ENCODE results near the gene AGMO.

The AGMO gene

DNA sequence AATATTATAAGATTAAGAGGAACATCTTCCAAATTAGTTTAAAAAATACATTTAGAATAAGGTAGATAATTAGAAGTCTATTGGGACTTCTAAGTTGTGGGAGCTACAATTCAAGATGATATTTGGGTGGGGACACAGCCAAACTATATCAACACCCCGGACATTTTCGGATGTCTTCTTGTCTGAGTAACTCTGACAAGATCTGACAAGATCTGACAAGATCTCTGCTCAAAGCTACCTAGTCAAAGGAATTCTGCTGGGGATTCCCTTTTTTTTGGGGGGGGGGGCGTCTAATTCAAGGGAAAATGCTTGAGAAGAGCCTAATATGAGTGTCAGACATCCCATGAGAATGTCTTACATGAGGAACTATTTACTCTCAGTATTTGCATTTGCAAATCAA lies 5.2 kb upstream of the AGMO start:
- H2AK5ac ChIP-seq (ENCODE audit: low read depth, low read length), result no peak overlapping the region
- H3K9ac ChIP-seq (ENCODE audit: low read depth, low read length, poor library complexity), result no peak overlapping the region
- H4K91ac ChIP-seq (ENCODE audit: low read depth, low read length, poor library complexity), result no peak overlapping the region
- H3K18ac ChIP-seq (ENCODE audit: low read length), result no peak overlapping the region
- no CpG with 5 or more reads among the region's 3 CpGs for WGBS, 2 donors (ENCODE audit: extremely low coverage in 2 of 2, insufficient read length in 2 of 2, insufficient replicate concordance in 1 of 2)
- no peaks in the 10 kb centered on the region for H3K36me3 ChIP-seq (replicated peaks in 1 of 2; ENCODE audit: control insufficient read depth in 2 of 2, insufficient read depth in 2 of 2, low read length in 2 of 2)
- H3K14ac ChIP-seq (ENCODE audit: low read length), result no peak overlapping the region
- no peak overlapping the region for H2BK120ac ChIP-seq (ENCODE audit: low read depth, low read length)
- H3K9me3 ChIP-seq (replicated peaks in 1 of 2; ENCODE audit: control insufficient read depth in 2 of 2, insufficient read depth in 1 of 2, low read depth in 1 of 2, low read length in 2 of 2), result no peaks in the 10 kb centered on the region
- H3K79me1 ChIP-seq (ENCODE audit: low read depth, low read length), result no peaks in the 10 kb centered on the region
- H3K4ac ChIP-seq (ENCODE audit: low read length), result no peak overlapping the region
- no peak overlapping the region for H3K23ac ChIP-seq (ENCODE audit: low read depth, low read length, poor library complexity)
- no peak overlapping the region for H2AFZ ChIP-seq (ENCODE audit: low read length)
- no peak overlapping the region for H3K4me2 ChIP-seq (ENCODE audit: insufficient read depth, low read length, poor library complexity, severe bottlenecking)
- H3K27ac ChIP-seq (replicated peaks; ENCODE audit: low read length), result no peak overlapping the region
- no peak overlapping the region for H2BK12ac ChIP-seq (ENCODE audit: low read length)
- no peak for DNase-seq (ENCODE audit: low spot score)
- no peak overlapping the region for H2BK15ac ChIP-seq (ENCODE audit: low read length)
- H4K8ac ChIP-seq (ENCODE audit: low read depth, low read length), result no peak overlapping the region
- no peak overlapping the region for H2BK5ac ChIP-seq (ENCODE audit: low read length)
- H3K4me3 ChIP-seq (ENCODE audit: low read length in 2 of 2), result no peak overlapping the region
- peaks cover 0 to under 1% of the 10 kb centered on the region in 2 donors for H3K4me1 ChIP-seq (ENCODE audit: control insufficient read depth in 2 of 2, insufficient read depth in 1 of 2, low read depth in 1 of 2, low read length in 2 of 2)
- no peaks in the 10 kb centered on the region for H3K27me3 ChIP-seq (ENCODE audit: control insufficient read depth in 3 of 3, insufficient read depth in 3 of 3, low read depth in 1 of 3, low read length in 3 of 3)

DNA sequence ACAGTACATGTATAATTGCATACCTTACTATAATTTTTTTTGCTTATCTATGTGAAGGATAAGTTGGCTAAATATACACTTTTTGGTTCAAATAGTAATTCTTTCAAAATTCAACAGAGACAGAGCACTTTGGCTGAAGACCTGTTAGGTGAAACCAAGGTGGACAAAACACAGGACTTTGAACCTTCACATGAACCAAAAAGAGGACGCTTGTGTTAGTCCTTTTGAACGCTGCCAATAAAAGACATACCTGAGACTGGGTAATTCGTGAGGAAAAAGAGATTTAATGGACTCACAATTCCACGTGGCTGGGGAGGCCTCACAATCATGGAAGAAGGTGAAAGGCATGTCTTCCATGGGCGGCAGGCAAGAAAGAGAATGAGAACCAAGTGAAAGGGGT lies 4.7 kb upstream of the AGMO start:
- no peak overlapping the region for H3K14ac ChIP-seq (ENCODE audit: low read length)
- WGBS, 2 donors (ENCODE audit: extremely low coverage in 2 of 2, insufficient read length in 2 of 2, insufficient replicate concordance in 1 of 2), result no CpG with 5 or more reads among the region's 5 CpGs

DNA sequence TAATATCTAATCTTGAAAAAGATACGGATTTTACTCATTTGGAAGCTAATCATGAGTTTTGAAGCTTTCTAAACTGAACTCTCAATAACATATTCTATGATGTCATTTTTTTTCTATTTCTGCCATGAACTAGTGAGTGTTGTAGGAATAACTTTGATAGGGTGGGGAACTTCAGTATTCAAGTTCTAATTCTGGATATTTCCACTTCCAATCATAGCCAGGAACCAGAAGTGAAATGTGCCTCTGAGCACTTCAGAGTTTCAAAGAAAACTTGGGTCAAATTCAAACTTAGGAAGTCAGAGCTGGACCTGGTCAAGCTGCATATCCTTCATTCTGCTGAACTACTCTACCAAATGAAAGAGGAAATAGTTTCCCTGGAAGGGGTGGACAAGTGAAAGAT lies 847 bp downstream of the AGMO start:
- peak overlapping the region; percentile 65 for H2AFZ ChIP-seq (ENCODE audit: low read length)
- H3K27ac ChIP-seq (replicated peaks; ENCODE audit: low read length), result no peak overlapping the region
- H3K18ac ChIP-seq (ENCODE audit: low read length), result no peak overlapping the region
- H2BK120ac ChIP-seq (ENCODE audit: low read depth, low read length), result no peak overlapping the region
- no peak overlapping the region for H2AK5ac ChIP-seq (ENCODE audit: low read depth, low read length)
- H4K8ac ChIP-seq (ENCODE audit: low read depth, low read length), result no peak overlapping the region
- no peak overlapping the region for H3K4ac ChIP-seq (ENCODE audit: low read length)
- peaks cover 4% of the 10 kb centered on the region in 2 donors for H3K4me1 ChIP-seq (ENCODE audit: control insufficient read depth in 2 of 2, insufficient read depth in 1 of 2, low read depth in 1 of 2, low read length in 2 of 2)
- H2BK12ac ChIP-seq (ENCODE audit: low read length), result no peak overlapping the region
- WGBS, 2 donors (ENCODE audit: extremely low coverage in 2 of 2, insufficient read length in 2 of 2, insufficient replicate concordance in 1 of 2), result no CpG with 5 or more reads among the region's 1 CpG
- H3K23ac ChIP-seq (ENCODE audit: low read depth, low read length, poor library complexity), result no peak overlapping the region
- H3K4me2 ChIP-seq (ENCODE audit: insufficient read depth, low read length, poor library complexity, severe bottlenecking), result no peak overlapping the region
- H3K14ac ChIP-seq (ENCODE audit: low read length), result no peak overlapping the region
- no peak overlapping the region for H3K9ac ChIP-seq (ENCODE audit: low read depth, low read length, poor library complexity)
- H3K79me1 ChIP-seq (ENCODE audit: low read depth, low read length), result no peaks in the 10 kb centered on the region
- H4K91ac ChIP-seq (ENCODE audit: low read depth, low read length, poor library complexity), result no peak overlapping the region
- no peak overlapping the region for H2BK5ac ChIP-seq (ENCODE audit: low read length)
- no peak for DNase-seq (ENCODE audit: low spot score)
- H3K36me3 ChIP-seq (replicated peaks in 1 of 2; ENCODE audit: control insufficient read depth in 2 of 2, insufficient read depth in 2 of 2, low read length in 2 of 2), result no peaks in the 10 kb centered on the region
- no peaks in the 10 kb centered on the region for H3K27me3 ChIP-seq (ENCODE audit: control insufficient read depth in 3 of 3, insufficient read depth in 3 of 3, low read depth in 1 of 3, low read length in 3 of 3)
- no peak overlapping the region for H3K4me3 ChIP-seq (ENCODE audit: low read length in 2 of 2)
- peaks cover 0 to 2% of the 10 kb centered on the region in 2 donors for H3K9me3 ChIP-seq (replicated peaks in 1 of 2; ENCODE audit: control insufficient read depth in 2 of 2, insufficient read depth in 1 of 2, low read depth in 1 of 2, low read length in 2 of 2)
- no peak overlapping the region for H2BK15ac ChIP-seq (ENCODE audit: low read length)

More for the DNA sequence above, 4.7 kb upstream of the AGMO start:
- no peak overlapping the region for H3K27ac ChIP-seq (replicated peaks; ENCODE audit: low read length)
- no peaks in the 10 kb centered on the region for H3K27me3 ChIP-seq (ENCODE audit: control insufficient read depth in 3 of 3, insufficient read depth in 3 of 3, low read depth in 1 of 3, low read length in 3 of 3)
- H3K23ac ChIP-seq (ENCODE audit: low read depth, low read length, poor library complexity), result no peak overlapping the region
- H2AFZ ChIP-seq (ENCODE audit: low read length), result no peak overlapping the region
- no peak overlapping the region for H2AK5ac ChIP-seq (ENCODE audit: low read depth, low read length)
- H2BK12ac ChIP-seq (ENCODE audit: low read length), result no peak overlapping the region
- H4K91ac ChIP-seq (ENCODE audit: low read depth, low read length, poor library complexity), result no peak overlapping the region
- H2BK120ac ChIP-seq (ENCODE audit: low read depth, low read length), result no peak overlapping the region
- H2BK15ac ChIP-seq (ENCODE audit: low read length), result no peak overlapping the region
- H3K9me3 ChIP-seq (replicated peaks in 1 of 2; ENCODE audit: control insufficient read depth in 2 of 2, insufficient read depth in 1 of 2, low read depth in 1 of 2, low read length in 2 of 2), result no peaks in the 10 kb centered on the region
- peaks cover 0 to 2% of the 10 kb centered on the region in 2 donors for H3K4me1 ChIP-seq (ENCODE audit: control insufficient read depth in 2 of 2, insufficient read depth in 1 of 2, low read depth in 1 of 2, low read length in 2 of 2)
- no peak overlapping the region for H3K4me2 ChIP-seq (ENCODE audit: insufficient read depth, low read length, poor library complexity, severe bottlenecking)
- H3K18ac ChIP-seq (ENCODE audit: low read length), result no peak overlapping the region
- no peaks in the 10 kb centered on the region for H3K36me3 ChIP-seq (replicated peaks in 1 of 2; ENCODE audit: control insufficient read depth in 2 of 2, insufficient read depth in 2 of 2, low read length in 2 of 2)
- no peak overlapping the region for H2BK5ac ChIP-seq (ENCODE audit: low read length)
- no peak overlapping the region for H3K4me3 ChIP-seq (ENCODE audit: low read length in 2 of 2)
- no peak for DNase-seq (ENCODE audit: low spot score)
- H3K9ac ChIP-seq (ENCODE audit: low read depth, low read length, poor library complexity), result no peak overlapping the region
- no peak overlapping the region for H3K4ac ChIP-seq (ENCODE audit: low read length)
- no peaks in the 10 kb centered on the region for H3K79me1 ChIP-seq (ENCODE audit: low read depth, low read length)
- no peak overlapping the region for H4K8ac ChIP-seq (ENCODE audit: low read depth, low read length)

DNA sequence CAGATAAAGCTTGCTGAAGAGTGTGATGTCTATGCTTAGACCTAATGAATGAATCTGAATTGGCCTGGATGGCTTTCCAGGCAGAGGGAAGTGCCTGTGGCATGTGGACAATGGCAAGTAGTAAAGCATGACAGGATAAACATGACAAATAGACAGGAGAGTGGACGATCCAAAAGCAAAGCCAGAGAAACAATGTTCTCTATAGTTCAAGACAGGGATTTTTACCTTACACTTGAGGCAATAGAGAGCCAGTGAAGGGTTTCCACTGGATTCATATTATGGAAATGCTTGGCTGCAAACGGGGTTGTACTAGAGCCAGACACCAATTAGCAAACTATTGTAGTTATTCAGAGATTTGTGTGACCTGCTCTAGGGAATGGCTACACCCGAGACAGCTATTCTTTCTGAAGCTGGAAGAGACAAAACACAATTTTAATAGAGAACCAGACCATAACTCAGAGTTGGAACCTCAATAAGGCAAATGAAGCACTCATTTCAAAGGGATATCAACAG lies 2.3 kb downstream of the AGMO start:
- H2AK5ac ChIP-seq (ENCODE audit: low read depth, low read length), result no peak overlapping the region

More for the DNA sequence above, 2.3 kb downstream of the AGMO start:
- Histone ChIP-seq H2BK5ac (ENCODE audit: low read length) (no peak overlapping the region), H2AFZ (ENCODE audit: low read length) (peak overlapping the region; percentile 2), H3K79me1 (ENCODE audit: low read depth, low read length) (no peaks in the 10 kb centered on the region), H3K18ac (ENCODE audit: low read length) (no peak overlapping the region), H2BK120ac (ENCODE audit: low read depth, low read length) (no peak overlapping the region), H3K4me1 (ENCODE audit: control insufficient read depth in 2 of 2, insufficient read depth in 1 of 2, low read depth in 1 of 2, low read length in 2 of 2) (peaks cover 4% of the 10 kb centered on the region in 2 donors), H3K27me3 (ENCODE audit: control insufficient read depth in 3 of 3, insufficient read depth in 3 of 3, low read depth in 1 of 3, low read length in 3 of 3) (no peaks in the 10 kb centered on the region), H4K91ac (ENCODE audit: low read depth, low read length, poor library complexity) (no peak overlapping the region), H3K4ac (ENCODE audit: low read length) (no peak overlapping the region), H2BK12ac (ENCODE audit: low read length) (no peak overlapping the region), H3K23ac (ENCODE audit: low read depth, low read length, poor library complexity) (no peak overlapping the region), H3K27ac (replicated peaks; ENCODE audit: low read length) (no peak overlapping the region), H3K14ac (ENCODE audit: low read length) (no peak overlapping the region), H3K4me2 (ENCODE audit: insufficient read depth, low read length, poor library complexity, severe bottlenecking) (no peak overlapping the region), H3K4me3 (ENCODE audit: low read length in 2 of 2) (no peak overlapping the region), H3K9ac (ENCODE audit: low read depth, low read length, poor library complexity) (no peak overlapping the region), H2BK15ac (ENCODE audit: low read length) (no peak overlapping the region), H3K9me3 (replicated peaks in 1 of 2; ENCODE audit: control insufficient read depth in 2 of 2, insufficient read depth in 1 of 2, low read depth in 1 of 2, low read length in 2 of 2) (peaks cover 0 to 2% of the 10 kb centered on the region in 2 donors), H3K36me3 (replicated peaks in 1 of 2; ENCODE audit: control insufficient read depth in 2 of 2, insufficient read depth in 2 of 2, low read length in 2 of 2) (no peaks in the 10 kb centered on the region), H4K8ac (ENCODE audit: low read depth, low read length) (no peak overlapping the region)
- no CpG with 5 or more reads among the region's 3 CpGs for WGBS, 2 donors (ENCODE audit: extremely low coverage in 2 of 2, insufficient read length in 2 of 2, insufficient replicate concordance in 1 of 2)
- no peak for DNase-seq (ENCODE audit: low spot score)
